ENCODE measurements around the gene RAB11FIP4. TPM values are rescaled to one million over a fixed set of nuclear protein-coding genes. Genes with fewer than 3 reads are reported as not detected.
A peak's percentile ranks its signal among the peaks of the same experiment; 100 is the strongest.

The RAB11FIP4 gene
- total and polyA plus RNA-seq, 9 of the 15 experiments (the other 6 are each of a cell fraction or from before 2014, with no cell fraction given) = 0.62 to 16.6 (median 8.9) TPM

DNA sequence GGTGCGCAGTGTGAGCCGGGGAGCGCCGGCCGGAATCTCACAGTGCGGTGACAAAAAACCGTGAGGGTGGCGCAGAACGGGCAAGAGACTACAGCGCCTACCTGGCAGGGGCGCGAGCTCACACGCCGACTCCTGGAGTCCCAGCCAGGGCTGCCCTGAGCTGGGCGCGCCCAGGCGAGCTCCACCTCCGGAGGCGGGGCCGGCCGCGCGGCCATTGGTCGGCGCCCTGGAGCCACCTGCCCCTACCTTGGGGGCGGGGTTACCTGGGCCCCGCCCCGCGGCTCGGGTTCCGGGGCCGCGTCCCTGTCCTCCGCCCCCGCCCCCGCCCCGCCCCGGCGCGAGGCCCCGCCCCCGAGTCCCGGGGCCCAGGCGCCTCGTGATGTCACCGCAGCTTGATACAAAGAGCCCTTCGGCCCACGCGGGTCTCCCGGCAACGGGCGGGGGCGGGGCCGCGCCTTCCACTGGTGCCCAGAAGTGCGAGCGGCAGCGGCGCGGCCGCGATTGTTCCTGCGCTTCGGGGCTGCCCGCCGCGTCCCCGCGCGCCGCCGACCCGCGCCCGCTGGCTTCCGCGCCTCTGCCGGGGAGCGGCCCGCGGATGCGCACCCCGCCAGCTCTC lies 96.3 kb downstream of the RAB11FIP4 start:
- Histone ChIP-seq H2AFZ (ENCODE audit: low read depth, low read length) (peak overlapping the region; percentile 84), H3K4me1 (replicated peaks in 1 of 2; ENCODE audit: control insufficient read depth in 2 of 2, insufficient read depth in 2 of 2, low read length in 2 of 2) (peaks cover 49 to 56% of the 10 kb centered on the region in 2 experiments), H3K27ac (ENCODE audit: extremely low read depth, low read depth, low read length) (peak overlapping the region; percentile 56; the same call in 2 of the 3 replicates), H3K27me3 (ENCODE audit: control insufficient read depth in 2 of 2, insufficient read depth in 2 of 2, low read length in 2 of 2) (no peaks in the 10 kb centered on the region), H3K36me3 (ENCODE audit: control insufficient read depth, insufficient read depth, low read length) (no peaks in the 10 kb centered on the region; the same call in 2 of the 3 replicates), H3K79me2 (ENCODE audit: control insufficient read depth, insufficient read depth, low read length) (peaks cover 13% of the 10 kb centered on the region), H3K4me3 (peak overlapping the region; percentile 64), H3K4me2 (ENCODE audit: insufficient read depth, low read length) (peak overlapping the region; percentile 80), H3K9ac (ENCODE audit: insufficient read depth in 1 of 2, low read depth in 2 of 2, low read length in 2 of 2) (peak overlapping the region; percentile 66 to 92), H3K9me3 (replicated peaks; ENCODE audit: control insufficient read depth, insufficient read depth, low read depth, low read length) (no peaks in the 10 kb centered on the region), H4K20me1 (replicated peaks; ENCODE audit: control insufficient read depth, insufficient read depth, low read length) (0 out of 2 replicates have a peak, but pooled peaks cover 6% of the 10 kb centered on the region), H3K9me1 (ENCODE audit: control insufficient read depth, insufficient read depth, low read length) (peaks cover 5% of the 10 kb centered on the region)
- in situ Hi-C loops (cut with MboI) (no loop called here), intact Hi-C loops (cut with micrococcal nuclease) (no loop called here)
- POLR2A ChIA-PET = interaction anchor here (0.6 to 3.1 kb wide), 5 partner anchors 8 to 384 kb away, joined by 3 to 18 read pairs (median 5); no protein-coding TSS in a partner anchor
- CTCF ChIA-PET (ENCODE audit: low intra/inter-chr PET ratio) = no interaction called here
- FAIRE-seq (peak; percentile 56), DNase-seq (ENCODE audit: extremely low read depth in 1 of 4, low spot score in 3 of 4) (peak; percentile 94 to 100 (median 100)), ATAC-seq (peak; percentile 96)
- no TSS peak for BruUV-seq (replicated peaks)
- WGBS (ENCODE audit: insufficient coverage, low coverage, missing lambda C conversion rate) = under 1% methylated on average over 18 of the region's 83 CpGs
- no peak for TF ChIP-seq SREBF1 (IDR thresholded peaks at IDR 0.05; ENCODE audit: borderline replicate concordance, low read depth, low read length)
- peak; percentile 71 for TF ChIP-seq CXXC5 (CRISPR knock-in tag; IDR thresholded peaks at IDR 0.05)
- peak; percentile 82 for TF ChIP-seq SUPT5H (IDR thresholded peaks at IDR 0.05)
- no peak for TF ChIP-seq EHMT2 (IDR thresholded peaks at IDR 0.05)
- TF ChIP-seq L3MBTL2 (IDR thresholded peaks at IDR 0.05) = no peak
- TF ChIP-seq POLR2AphosphoS5 (IDR thresholded peaks at IDR 0.05; ENCODE audit: control insufficient read depth, insufficient read depth, low read depth, low read length) = peak; percentile 51
- TF ChIP-seq ZNF717 (CRISPR knock-in tag; IDR thresholded peaks at IDR 0.05) = no peak
- TF ChIP-seq HMGN3 (IDR thresholded peaks at IDR 0.05; ENCODE audit: borderline replicate concordance, extremely low read depth, insufficient read length, low read depth, low read length) = peak; percentile 68
- TF ChIP-seq, protein P1, sequence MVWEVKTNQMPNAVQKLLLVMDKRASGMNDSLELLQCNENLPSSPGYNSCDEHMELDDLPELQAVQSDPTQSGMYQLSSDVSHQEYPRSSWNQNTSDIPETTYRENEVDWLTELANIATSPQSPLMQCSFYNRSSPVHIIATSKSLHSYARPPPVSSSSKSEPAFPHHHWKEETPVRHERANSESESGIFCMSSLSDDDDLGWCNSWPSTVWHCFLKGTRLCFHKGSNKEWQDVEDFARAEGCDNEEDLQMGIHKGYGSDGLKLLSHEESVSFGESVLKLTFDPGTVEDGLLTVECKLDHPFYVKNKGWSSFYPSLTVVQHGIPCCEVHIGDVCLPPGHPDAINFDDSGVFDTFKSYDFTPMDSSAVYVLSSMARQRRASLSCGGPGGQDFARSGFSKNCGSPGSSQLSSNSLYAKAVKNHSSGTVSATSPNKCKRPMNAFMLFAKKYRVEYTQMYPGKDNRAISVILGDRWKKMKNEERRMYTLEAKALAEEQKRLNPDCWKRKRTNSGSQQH (CRISPR knock-in tag; IDR thresholded peaks at IDR 0.05) = 0 out of 2 replicates have a peak, but pooled peaks have one; percentile 42
- TF ChIP-seq, protein P2, sequence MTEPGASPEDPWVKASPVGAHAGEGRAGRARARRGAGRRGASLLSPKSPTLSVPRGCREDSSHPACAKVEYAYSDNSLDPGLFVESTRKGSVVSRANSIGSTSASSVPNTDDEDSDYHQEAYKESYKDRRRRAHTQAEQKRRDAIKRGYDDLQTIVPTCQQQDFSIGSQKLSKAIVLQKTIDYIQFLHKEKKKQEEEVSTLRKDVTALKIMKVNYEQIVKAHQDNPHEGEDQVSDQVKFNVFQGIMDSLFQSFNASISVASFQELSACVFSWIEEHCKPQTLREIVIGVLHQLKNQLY (CRISPR knock-in tag; conservative IDR thresholded peaks at IDR 0.05) = no peak
- TF ChIP-seq, protein P3, sequence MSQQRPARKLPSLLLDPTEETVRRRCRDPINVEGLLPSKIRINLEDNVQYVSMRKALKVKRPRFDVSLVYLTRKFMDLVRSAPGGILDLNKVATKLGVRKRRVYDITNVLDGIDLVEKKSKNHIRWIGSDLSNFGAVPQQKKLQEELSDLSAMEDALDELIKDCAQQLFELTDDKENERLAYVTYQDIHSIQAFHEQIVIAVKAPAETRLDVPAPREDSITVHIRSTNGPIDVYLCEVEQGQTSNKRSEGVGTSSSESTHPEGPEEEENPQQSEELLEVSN (IDR thresholded peaks at IDR 0.05; ENCODE audit: borderline replicate concordance in 1 of 2, extremely low read depth in 1 of 2, insufficient read depth in 1 of 2, insufficient read length in 1 of 2, low read depth in 1 of 2, low read length in 1 of 2, poor library complexity in 1 of 2, severe bottlenecking in 1 of 2) = peak in 1 of 2 experiments; percentile 26
- TF ChIP-seq PHF20 (IDR thresholded peaks at IDR 0.05; ENCODE audit: partially characterized antibody) = peak; percentile 18
- TF ChIP-seq SMARCC2 (IDR thresholded peaks at IDR 0.05; ENCODE audit: low read depth) = no peak
- TF ChIP-seq SAFB (IDR thresholded peaks at IDR 0.05; ENCODE audit: borderline replicate concordance, low read depth, low read length) = peak; percentile 91
- no peak for TF ChIP-seq MIER1 (IDR thresholded peaks at IDR 0.05; ENCODE audit: low read depth)
- TF ChIP-seq KDM2B (CRISPR knock-in tag; IDR thresholded peaks at IDR 0.05) = no peak
- TF ChIP-seq SIN3A (IDR thresholded peaks at IDR 0.05; ENCODE audit: borderline replicate concordance in 2 of 2, control insufficient read depth in 1 of 2, low read depth in 2 of 2, low read length in 2 of 2) = peak in 1 of 2 experiments; percentile 64; a peak in 1 of 4 replicates
- TF ChIP-seq SOX6 (IDR thresholded peaks at IDR 0.05) = peak; percentile 25; the same call in 1 of the 2 replicates
- TF ChIP-seq HNRNPL (IDR thresholded peaks at IDR 0.05; ENCODE audit: low read depth, low read length) = peak; percentile 59; the same call in 1 of the 2 replicates

All from K562 (cell line).